ENCODE measurements around the gene TMEM14A.

DNA sequence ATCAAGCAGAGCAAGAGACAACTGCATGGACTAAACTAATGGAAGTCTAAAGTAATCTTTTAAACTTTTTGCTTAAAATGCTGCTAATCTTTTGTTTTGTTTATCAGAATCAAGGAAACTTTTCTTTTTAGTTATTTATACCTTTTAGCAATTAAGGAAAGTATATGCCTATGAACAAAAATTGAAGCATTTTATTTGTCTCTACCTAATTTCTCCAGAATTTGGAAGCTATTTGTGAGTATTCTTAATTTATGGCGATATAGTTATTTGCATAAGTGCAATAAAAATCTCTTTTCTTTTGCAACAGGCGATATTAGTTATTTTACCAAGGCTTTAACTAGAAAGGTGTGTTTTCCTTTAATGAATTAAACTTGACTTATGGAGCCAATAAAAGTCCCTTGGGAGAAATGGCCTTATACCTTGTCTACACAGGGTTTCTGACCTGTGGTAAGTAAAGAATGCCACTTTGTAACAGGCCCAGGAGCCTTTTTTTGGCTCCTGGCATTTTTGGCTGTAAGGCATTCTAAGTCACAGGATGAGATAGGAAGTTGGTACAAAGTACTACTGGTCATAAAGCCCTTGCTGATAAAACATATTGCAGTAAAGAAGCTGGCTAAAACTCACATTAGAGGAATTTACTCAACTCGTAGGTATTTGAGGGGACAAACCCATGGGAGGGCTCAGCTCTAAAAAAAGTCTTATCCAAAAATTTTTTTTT lies 37.2 kb downstream of the TMEM14A start:
- TF ChIP-seq, protein P1, sequence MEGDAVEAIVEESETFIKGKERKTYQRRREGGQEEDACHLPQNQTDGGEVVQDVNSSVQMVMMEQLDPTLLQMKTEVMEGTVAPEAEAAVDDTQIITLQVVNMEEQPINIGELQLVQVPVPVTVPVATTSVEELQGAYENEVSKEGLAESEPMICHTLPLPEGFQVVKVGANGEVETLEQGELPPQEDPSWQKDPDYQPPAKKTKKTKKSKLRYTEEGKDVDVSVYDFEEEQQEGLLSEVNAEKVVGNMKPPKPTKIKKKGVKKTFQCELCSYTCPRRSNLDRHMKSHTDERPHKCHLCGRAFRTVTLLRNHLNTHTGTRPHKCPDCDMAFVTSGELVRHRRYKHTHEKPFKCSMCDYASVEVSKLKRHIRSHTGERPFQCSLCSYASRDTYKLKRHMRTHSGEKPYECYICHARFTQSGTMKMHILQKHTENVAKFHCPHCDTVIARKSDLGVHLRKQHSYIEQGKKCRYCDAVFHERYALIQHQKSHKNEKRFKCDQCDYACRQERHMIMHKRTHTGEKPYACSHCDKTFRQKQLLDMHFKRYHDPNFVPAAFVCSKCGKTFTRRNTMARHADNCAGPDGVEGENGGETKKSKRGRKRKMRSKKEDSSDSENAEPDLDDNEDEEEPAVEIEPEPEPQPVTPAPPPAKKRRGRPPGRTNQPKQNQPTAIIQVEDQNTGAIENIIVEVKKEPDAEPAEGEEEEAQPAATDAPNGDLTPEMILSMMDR (IDR thresholded peaks at IDR 0.05), result no peak
- no peak for TF ChIP-seq POLR2A (IDR thresholded peaks at IDR 0.05)
- no peak for TF ChIP-seq EP300 (IDR thresholded peaks at IDR 0.05; ENCODE audit: low read depth)
- no peak for TF ChIP-seq POLR2AphosphoS5 (IDR thresholded peaks at IDR 0.05)
